ENCODE measurements around the gene LGI1. TPM values are rescaled to one million over a fixed set of nuclear protein-coding genes. Genes with fewer than 3 reads are reported as not detected.
A peak's percentile ranks its signal among the peaks of the same experiment; 100 is the strongest.

Gene LGI1
- total RNA-seq, 2 experiments from 2014 or later, result not detected

- H3K4me3 Mint-ChIP-seq, result no peak overlapping the region
- H3K27me3 Mint-ChIP-seq, result peaks cover 12% of the 10 kb centered on the region
- H3K4me1 Mint-ChIP-seq, result no peaks in the 10 kb centered on the region
- H3K9me3 Mint-ChIP-seq (ENCODE audit: low read depth), result no peaks in the 10 kb centered on the region
- ATAC-seq (no peak), DNase-seq (no peak)
- CTCF ChIA-PET, result no interaction called here
- H3K27ac Mint-ChIP-seq, result no peak overlapping the region
- no peaks in the 10 kb centered on the region for H3K36me3 Mint-ChIP-seq
Measured at GRCh38 chr10:93797825-93798224, 40.1 kb downstream of the LGI1 start.

GRCh38 chr10:93799155-93799708 lies 41.5 kb downstream of the LGI1 start:
- Mint-ChIP-seq H3K4me1 (no peaks in the 10 kb centered on the region), H3K27me3 (peaks cover 20% of the 10 kb centered on the region), H3K36me3 (no peaks in the 10 kb centered on the region), H3K4me3 (no peak overlapping the region), H3K9me3 (ENCODE audit: low read depth) (no peaks in the 10 kb centered on the region), H3K27ac (no peak overlapping the region)
- CTCF ChIA-PET, result no interaction called here
- DNase-seq, result no peak
- ATAC-seq, result no peak

- DNase-seq (no peak), ATAC-seq (no peak)
- Mint-ChIP-seq H3K36me3 (no peaks in the 10 kb centered on the region), H3K27ac (no peak overlapping the region), H3K9me3 (ENCODE audit: low read depth) (no peaks in the 10 kb centered on the region), H3K27me3 (peaks cover 34% of the 10 kb centered on the region), H3K4me1 (no peaks in the 10 kb centered on the region), H3K4me3 (no peak overlapping the region)
- CTCF ChIA-PET, result no interaction called here
Measured at GRCh38 chr10:93804200-93804599, 46.5 kb downstream of the LGI1 start.

GRCh38 chr10:93806903-93807302 lies 49.2 kb downstream of the LGI1 start:
- no peaks in the 10 kb centered on the region for H3K9me3 Mint-ChIP-seq (ENCODE audit: low read depth)
- no peaks in the 10 kb centered on the region for H3K4me1 Mint-ChIP-seq
- CTCF ChIA-PET, result interaction anchor here (1.8 kb wide), 1 partner anchor 9 kb away, joined by 4 read pairs; no protein-coding TSS in a partner anchor
- peaks cover 37% of the 10 kb centered on the region for H3K27me3 Mint-ChIP-seq
- no peak for DNase-seq
- no peaks in the 10 kb centered on the region for H3K36me3 Mint-ChIP-seq
- no peak for ATAC-seq
- H3K4me3 Mint-ChIP-seq, result no peak overlapping the region
- no peak overlapping the region for H3K27ac Mint-ChIP-seq

- H3K36me3 Mint-ChIP-seq, result no peaks in the 10 kb centered on the region
Measured at GRCh38 chr10:93807371-93807770, 49.6 kb downstream of the LGI1 start.

GRCh38 chr10:93812659-93813338 lies 55.1 kb downstream of the LGI1 start:
- CTCF ChIA-PET, result no interaction called here
- Mint-ChIP-seq H3K36me3 (no peaks in the 10 kb centered on the region), H3K9me3 (ENCODE audit: low read depth) (no peaks in the 10 kb centered on the region), H3K27ac (no peak overlapping the region), H3K4me1 (no peaks in the 10 kb centered on the region), H3K27me3 (peaks cover 39% of the 10 kb centered on the region), H3K4me3 (no peak overlapping the region)
- ATAC-seq (no peak), DNase-seq (no peak)

More at GRCh38 chr10:93807371-93807770, 49.6 kb downstream of the LGI1 start:
- Mint-ChIP-seq H3K27ac (no peak overlapping the region), H3K9me3 (ENCODE audit: low read depth) (no peaks in the 10 kb centered on the region), H3K4me3 (no peak overlapping the region), H3K4me1 (no peaks in the 10 kb centered on the region), H3K27me3 (peaks cover 34% of the 10 kb centered on the region)
- ATAC-seq (no peak), DNase-seq (no peak)
- CTCF ChIA-PET, result interaction anchor here (1.8 kb wide), 1 partner anchor 8 kb away, joined by 4 read pairs; no protein-coding TSS in a partner anchor

GRCh38 chr10:93813507-93814465 lies 56.0 kb downstream of the LGI1 start:
- ATAC-seq, result peak; percentile 42
- Mint-ChIP-seq H3K27ac (no peak overlapping the region), H3K9me3 (ENCODE audit: low read depth) (no peaks in the 10 kb centered on the region), H3K4me1 (no peaks in the 10 kb centered on the region), H3K36me3 (no peaks in the 10 kb centered on the region), H3K27me3 (peaks cover 39% of the 10 kb centered on the region), H3K4me3 (no peak overlapping the region)
- peak; percentile 48 for DNase-seq
- CTCF ChIA-PET, result no interaction called here

- CTCF ChIA-PET, result interaction anchor here (0.8 to 1.4 kb wide), 7 partner anchors 8 to 302 kb away, joined by 3 to 6 read pairs (median 4); partner anchors contain the start of gene SLC35G1
- H3K27me3 Mint-ChIP-seq, result peaks cover 52% of the 10 kb centered on the region
- no peak overlapping the region for H3K4me3 Mint-ChIP-seq
- H3K9me3 Mint-ChIP-seq (ENCODE audit: low read depth), result no peaks in the 10 kb centered on the region
- no peaks in the 10 kb centered on the region for H3K4me1 Mint-ChIP-seq
- no peak for DNase-seq
- no peak for ATAC-seq
- no peaks in the 10 kb centered on the region for H3K36me3 Mint-ChIP-seq
- H3K27ac Mint-ChIP-seq, result no peak overlapping the region
Measured at GRCh38 chr10:93815304-93816096, 57.8 kb downstream of the LGI1 start.

GRCh38 chr10:93816123-93816747 lies 58.5 kb downstream of the LGI1 start:
- Mint-ChIP-seq H3K27ac (no peak overlapping the region), H3K9me3 (ENCODE audit: low read depth) (no peaks in the 10 kb centered on the region), H3K36me3 (no peaks in the 10 kb centered on the region), H3K27me3 (peaks cover 53% of the 10 kb centered on the region), H3K4me3 (no peak overlapping the region), H3K4me1 (no peaks in the 10 kb centered on the region)
- ATAC-seq, result no peak
- CTCF ChIA-PET, result interaction anchor here (0.8 to 1.4 kb wide), 6 partner anchors 9 to 303 kb away, joined by 3 to 6 read pairs (median 4); no protein-coding TSS in a partner anchor
- no peak for DNase-seq

- Mint-ChIP-seq H3K36me3 (no peaks in the 10 kb centered on the region), H3K4me3 (no peak overlapping the region), H3K9me3 (ENCODE audit: low read depth) (no peaks in the 10 kb centered on the region), H3K27ac (no peak overlapping the region), H3K4me1 (no peaks in the 10 kb centered on the region), H3K27me3 (peaks cover 57% of the 10 kb centered on the region)
- ATAC-seq, result no peak
- DNase-seq, result no peak
- CTCF ChIA-PET, result no interaction called here
Measured at GRCh38 chr10:93818086-93818485, 60.4 kb downstream of the LGI1 start.

GRCh38 chr10:93819520-93819919 lies 61.8 kb downstream of the LGI1 start:
- H3K4me1 Mint-ChIP-seq, result no peaks in the 10 kb centered on the region
- CTCF ChIA-PET, result no interaction called here
- no peak overlapping the region for H3K27ac Mint-ChIP-seq
- H3K27me3 Mint-ChIP-seq, result peaks cover 51% of the 10 kb centered on the region
- H3K36me3 Mint-ChIP-seq, result no peaks in the 10 kb centered on the region
- ATAC-seq (no peak), DNase-seq (no peak)
- no peaks in the 10 kb centered on the region for H3K9me3 Mint-ChIP-seq (ENCODE audit: low read depth)
- no peak overlapping the region for H3K4me3 Mint-ChIP-seq

- Mint-ChIP-seq H3K9me3 (ENCODE audit: low read depth) (no peaks in the 10 kb centered on the region), H3K36me3 (no peaks in the 10 kb centered on the region), H3K4me3 (no peak overlapping the region), H3K27ac (no peak overlapping the region), H3K4me1 (no peaks in the 10 kb centered on the region), H3K27me3 (peaks cover 49% of the 10 kb centered on the region)
- CTCF ChIA-PET, result interaction anchor here (1.2 kb wide), 1 partner anchor 500 kb away, joined by 4 read pairs; no protein-coding TSS in a partner anchor
- DNase-seq, result no peak
- ATAC-seq, result no peak
Measured at GRCh38 chr10:93820434-93820833, 62.7 kb downstream of the LGI1 start.
